Non-pigmented ciliary epithelial cell (primary cell): ENCODE results near the gene TRIM44.

Experiments
- DNase-seq: peaks from one replicate; pipeline ENCODE4 v3.0.0-alpha.2; 2010; ENCODE audit warnings: low read depth

The TRIM44 gene

DNA sequence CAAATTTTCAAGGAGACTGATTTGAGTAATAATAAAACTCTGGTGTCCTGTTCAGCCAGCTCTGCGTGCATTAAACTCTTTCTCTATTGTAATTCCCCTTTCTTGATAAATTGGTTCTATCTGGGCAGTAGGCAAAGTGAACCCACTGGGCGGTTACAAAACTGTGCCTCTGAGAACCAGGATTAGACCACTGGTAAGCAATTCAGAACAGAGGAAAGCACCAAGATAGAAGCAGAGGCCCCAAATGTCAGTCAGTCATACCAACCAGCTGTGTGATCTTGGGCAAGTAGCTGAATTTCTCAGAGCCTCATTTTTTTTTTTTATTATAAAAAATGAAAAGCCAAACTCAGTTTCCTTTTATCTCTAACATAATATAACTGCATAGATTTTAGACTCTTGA is 54.9 kb downstream of the TRIM44 start:
- DNase-seq = no peak

DNA sequence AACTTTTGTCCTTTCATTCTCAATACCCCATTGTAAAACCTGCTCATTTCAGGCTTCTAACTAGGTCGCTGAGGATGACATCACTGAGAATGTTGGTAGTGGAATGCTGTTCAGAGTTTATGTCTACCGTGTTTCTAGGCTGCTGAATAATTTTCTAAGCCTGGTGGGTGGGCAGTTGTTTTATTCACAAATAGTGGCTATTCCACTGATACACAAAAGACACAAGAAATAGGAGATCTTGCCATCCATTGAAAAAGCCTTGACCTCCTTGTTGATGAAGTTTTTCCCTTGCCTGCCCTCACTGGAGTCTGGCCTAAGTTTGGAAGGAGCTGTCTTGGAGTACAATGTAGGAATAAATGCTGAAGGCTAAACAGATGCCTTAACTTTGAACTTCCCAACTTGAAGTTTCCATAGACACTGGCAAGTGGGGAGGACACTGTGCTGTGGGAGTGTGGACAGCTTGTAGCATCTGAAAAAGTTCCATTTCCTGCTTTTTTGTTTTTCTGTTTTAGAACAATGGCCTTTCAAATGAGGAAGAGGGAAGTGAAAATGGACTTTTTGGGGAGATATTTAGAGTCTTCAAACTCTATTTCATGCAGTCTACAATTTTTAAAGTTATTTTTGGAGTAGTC is 59.2 kb downstream of the TRIM44 start:
- DNase-seq = no peak

DNA sequence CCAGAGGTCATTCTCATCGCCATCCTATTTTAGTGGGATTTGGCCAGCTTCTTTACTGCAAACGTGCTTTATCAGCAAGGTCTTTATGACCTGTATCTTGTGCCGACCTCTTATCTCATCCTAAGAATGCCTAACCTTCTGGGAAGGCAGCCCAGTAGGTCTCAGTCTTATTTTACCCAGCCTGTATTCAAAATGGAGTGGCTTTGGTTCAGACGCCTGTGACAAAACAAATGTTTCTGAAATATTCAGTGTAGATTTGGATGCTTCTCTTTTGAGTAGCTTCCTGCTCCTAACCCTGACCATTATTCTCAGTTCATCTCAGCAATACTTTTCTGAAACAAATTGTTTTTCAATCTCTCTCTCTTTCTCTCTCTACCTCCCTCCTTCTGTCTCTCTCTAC is 60.1 kb downstream of the TRIM44 start:
- DNase-seq = no peak

DNA sequence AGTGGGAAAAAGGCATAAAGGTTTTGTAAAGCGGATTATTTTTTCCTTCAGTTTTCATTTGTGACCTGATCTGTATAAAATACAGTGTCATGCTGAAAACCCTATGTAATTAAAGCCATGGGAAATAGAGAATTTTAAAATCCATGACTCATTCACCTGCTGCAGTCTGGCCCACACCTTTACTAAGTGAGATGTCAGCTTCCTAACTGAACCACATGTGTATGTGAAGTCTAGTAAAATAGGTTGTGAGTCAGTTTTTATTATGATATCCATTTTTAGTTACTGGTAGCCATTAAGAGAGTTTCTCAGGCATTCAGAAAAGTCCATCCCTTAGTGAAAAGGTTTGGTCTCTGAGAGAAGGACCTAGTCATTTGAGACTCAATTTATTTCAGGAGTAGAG is 60.9 kb downstream of the TRIM44 start:
- no peak for DNase-seq

DNA sequence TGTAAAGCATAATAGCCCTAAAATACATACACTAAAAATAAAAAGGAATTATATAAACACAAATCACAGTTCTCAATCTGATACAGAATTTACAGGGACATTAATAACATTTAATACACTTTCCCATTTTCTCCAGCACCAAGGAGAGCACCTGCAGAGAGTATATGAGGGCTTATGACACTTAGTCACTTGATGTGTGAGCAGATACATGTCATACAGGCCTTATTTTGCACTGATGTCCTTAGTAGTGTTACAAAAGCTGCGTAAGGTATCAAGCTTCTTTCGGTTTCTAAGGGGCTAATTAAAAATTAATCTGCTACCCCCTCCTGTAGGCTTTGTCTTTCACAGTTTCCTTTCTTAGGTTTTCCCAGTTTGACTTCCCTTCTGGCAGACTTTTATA is 61.3 kb downstream of the TRIM44 start:
- DNase-seq = no peak

DNA sequence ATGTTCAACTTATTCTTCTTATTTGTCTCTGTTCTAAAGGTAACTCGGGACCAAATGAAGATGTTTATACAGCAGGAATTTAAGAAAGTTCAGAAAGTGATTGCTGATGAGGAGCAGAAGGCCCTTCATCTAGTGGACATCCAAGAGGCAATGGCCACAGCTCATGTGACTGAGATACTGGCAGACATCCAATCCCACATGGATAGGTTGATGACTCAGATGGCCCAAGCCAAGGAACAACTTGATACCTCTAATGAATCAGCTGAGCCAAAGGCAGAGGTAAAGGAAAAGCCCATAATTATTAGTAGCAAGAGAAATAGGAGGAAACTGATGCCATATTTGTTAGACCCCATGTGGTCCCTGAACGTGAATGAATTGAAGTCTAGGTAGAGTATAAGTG is 63.3 kb downstream of the TRIM44 start:
- DNase-seq = peak; percentile 70

DNA sequence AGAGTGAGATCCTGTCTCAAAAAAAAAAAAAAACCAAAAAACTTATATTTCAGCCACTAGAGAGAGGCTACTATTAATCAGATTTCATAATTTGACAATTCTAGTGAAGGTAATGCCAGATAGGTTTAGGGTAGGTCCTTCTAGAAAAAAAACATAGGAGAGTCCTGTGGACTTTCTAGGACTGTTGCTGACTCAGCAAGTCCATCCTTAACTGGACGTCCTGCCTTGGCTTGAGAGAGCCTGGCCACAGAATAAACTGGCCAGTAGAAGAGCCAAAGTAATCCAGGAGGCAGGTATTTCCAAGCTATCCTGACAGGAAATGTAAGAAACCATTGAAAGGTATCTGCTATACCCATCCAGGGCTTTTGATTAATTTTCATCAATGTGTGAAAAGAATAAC is 64.6 kb downstream of the TRIM44 start:
- no peak for DNase-seq

DNA sequence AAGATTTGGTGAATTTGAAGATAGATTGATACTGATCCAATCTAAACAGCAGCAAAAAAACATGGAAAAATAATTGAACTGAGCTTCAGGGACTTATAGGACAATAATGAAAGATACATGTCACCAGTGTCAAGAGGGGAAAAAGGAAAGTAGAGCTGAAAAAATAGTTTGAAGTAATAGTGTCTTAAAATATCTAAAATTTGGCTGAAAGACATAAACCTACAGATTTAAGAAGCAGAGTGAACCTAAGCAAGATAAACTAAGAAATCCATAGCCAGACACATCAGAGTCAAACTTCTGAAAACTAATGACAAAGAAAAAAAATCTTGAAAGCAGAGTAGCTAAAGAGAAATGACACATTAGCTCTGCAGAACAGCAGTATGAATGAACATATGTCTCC is 67.7 kb downstream of the TRIM44 start:
- DNase-seq = no peak

DNA sequence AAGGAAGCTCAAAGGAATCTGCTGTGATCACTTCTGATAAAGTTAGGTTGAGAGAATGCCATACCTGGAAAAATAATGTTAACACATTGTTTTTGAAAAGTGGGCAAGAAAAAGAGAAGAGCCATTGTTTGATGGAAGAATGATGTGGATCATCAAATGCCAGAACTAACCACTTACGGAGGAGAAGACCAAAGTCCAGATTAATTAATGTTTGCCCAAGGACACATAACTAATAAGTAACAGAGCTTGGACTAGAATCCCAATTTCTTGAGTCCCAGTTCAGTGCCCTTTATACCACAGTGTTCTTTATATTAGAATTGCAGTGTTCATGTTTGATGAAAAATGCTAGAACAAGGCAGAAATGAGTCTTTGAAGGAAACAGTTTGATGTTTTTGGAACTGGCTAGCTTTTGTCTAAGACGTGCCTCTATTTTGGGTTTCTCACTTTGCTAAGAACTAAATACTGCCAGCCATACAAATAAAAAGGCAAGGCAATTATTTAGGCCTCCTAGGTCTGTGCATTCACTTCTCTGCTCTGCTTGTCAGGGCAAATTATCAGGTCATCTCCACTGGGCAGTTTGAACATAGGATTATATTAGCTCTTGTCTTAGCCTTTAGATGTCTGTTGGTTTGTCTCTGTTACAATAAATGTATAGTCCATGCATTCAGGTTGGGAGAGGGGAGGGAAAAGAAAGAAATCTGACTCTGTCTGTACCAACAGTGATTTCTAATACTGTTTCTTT is 72.3 kb downstream of the TRIM44 start:
- DNase-seq = no peak

DNA sequence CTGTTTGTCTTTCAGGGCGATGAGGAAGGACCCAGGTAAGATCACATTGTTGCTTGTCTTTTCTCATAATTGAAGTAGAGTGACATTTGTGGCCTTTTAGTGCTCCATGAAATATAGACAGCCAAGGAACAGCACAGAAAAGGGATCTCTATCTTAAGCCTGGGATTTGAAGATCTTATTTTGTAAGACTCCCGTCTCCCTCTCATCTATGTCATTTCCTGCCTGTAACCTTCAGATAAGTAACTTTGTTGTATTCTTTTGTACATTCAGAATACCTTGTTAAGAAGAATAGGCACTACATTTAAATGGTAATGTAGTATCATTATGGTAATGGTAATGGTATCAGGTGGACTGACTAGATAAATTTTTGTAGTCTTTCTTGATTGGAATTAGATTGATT is 72.8 kb downstream of the TRIM44 start:
- DNase-seq = no peak

DNA sequence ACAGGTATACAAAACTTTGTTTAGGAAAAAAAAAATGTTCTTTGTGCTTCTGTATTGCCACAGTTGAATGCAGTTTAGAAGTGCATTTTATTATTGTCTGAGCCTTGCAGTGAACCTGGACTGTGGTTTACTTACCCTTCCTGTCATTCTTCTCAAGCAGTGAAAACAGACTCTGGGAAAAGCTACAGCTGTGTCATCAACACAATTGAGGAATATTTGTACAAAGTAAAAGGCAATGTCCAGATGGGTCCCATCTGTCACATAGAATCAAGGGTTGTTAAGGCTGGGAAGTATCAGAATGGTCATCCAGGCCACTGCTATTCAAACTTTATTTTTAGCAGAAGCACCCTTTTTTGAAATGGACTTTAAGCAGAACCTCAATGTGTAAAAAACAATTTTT is 73.3 kb downstream of the TRIM44 start:
- DNase-seq = no peak

DNA sequence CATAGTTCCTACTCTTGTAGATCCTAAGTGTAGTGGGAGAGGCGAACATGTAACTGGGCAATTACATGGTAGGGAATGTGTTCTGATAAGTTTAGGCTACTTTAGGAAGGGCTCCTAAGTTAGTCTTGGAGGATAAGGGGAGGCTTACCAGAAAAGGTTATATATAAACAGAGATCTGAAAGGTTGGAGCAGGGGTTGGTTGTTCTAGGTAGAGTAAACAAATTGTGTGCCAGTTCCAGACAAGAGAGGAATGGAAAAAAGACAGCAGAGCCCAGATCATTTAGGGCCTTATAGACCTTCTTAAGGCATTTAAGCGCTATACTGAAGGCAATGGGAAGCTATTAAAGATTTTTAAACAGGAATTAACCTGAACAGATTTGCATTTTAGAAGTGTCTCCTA is 74.4 kb downstream of the TRIM44 start:
- DNase-seq = no peak

DNA sequence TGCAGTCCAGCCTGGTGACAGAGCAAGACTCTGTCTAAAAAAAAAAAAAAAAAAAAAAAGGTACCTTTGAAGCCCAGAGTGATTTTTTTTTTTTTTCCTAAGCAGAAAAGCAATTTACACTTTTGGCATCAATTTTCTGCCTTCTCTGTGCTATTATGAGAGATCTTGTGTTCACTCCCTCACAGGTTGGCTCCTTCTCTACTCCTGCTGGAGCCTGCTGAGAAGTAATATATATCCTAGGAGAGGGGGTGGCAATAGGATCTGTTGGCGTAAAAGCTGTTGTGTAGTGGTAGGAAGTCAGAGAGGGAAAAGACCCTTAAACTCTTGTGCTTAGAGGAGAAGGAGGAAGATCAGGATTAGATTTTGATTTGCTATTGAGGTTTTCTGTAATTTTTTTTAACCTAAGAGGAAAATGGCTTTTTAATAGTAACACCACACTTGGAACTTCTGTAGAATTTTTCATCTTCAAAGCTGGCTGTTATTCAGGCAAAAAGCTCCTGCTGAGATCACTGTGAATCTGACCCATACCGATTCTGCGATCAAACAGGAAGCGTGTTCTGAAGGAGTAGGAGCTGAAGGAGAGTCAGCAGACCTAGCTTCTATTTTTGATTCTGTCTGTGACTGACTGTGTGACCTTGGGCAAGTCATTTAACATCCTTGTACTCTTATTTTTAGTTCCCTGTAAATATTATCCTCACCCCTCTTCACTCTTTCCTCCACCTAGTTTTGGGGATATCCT is 77.7 kb downstream of the TRIM44 start:
- no peak for DNase-seq

DNA sequence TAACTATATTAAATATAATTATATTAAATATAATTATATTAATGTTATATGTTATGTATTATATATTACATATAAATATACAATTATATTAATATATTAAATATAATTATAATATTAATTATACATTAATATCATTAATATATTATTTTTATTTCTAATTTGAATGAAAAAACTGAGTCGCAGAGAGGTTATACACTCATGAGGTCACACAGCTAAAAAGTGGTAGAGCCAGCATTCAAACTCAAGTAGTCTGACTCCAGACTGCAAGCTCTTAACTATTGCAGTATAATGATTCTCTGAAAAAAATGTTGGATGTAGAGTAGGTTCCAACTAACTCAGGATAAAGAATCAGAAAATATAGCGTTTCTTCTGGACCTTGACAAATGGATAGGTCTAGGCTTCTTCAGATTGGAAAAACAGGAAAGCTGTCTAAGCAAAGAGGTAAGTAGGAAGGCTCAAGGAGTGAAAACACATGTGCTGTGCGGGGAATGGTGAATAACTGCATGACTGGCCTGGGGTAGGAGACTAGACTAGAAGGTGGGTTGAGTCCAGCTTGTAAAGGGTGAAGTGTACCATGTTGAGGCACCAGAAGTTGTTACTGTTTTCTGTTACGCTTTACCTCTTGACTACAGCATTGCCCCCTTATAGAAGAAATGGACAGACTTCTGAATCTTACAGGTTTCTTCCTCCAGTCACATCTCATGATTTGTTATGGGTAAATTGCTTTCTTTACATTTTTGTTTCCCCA is 80.3 kb downstream of the TRIM44 start:
- DNase-seq = no peak

DNA sequence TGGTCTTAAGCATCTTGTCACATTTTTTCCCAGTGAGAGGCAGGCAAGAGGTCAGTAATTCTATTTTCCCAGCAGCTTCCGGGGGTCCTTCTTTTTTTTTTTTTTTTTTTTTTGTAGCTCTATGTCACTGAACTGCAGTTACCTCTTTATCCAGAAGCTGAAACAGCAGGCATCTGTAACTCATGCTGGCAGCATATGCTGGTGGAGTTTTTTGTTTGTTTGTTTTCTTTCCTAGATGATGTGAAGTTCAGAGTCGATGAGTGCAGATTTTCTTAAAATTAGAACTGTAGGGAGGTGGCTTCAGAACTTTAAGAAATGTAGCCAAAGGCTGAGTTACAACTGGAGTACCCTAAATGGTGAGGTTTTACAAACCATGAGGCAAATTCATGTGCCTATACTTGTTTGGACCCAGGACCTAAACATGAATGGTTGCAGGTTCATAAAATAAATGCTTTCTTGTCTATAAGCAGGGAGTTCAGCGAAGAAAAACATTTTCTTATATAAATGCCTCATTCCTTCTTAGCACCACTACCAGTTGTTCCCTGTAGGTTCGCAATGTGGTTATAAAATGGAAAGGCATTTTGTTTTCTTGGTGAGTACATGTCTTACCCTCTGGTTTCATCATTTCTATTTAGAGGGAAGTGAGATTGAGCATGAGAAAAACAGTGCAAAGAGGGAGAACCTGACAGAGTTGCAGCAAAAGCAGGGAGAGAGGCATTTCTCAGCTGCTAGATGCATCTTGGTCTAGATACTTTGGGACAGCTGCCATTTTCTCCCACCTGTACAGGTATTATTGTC is 84.0 kb downstream of the TRIM44 start:
- no peak for DNase-seq

DNA sequence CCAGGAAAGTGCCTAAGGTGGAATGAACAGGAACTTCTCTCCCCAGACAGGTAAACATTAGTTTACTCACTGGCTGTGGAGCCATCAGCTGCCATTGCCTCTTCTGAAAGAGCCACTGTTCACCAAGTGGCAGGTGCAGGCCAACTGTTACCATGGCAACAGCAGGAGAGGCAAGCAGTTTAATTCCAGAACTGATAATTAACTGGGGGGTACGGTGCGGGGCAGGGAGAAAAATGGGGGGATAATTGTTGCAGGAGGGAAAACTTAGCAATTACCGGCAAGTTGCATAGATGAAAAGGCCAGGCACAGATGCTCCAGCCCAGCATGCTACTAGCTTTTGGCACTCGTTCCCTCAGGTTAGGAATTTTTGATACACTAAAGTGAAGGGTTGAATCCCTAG is 85.1 kb downstream of the TRIM44 start:
- DNase-seq = no peak

DNA sequence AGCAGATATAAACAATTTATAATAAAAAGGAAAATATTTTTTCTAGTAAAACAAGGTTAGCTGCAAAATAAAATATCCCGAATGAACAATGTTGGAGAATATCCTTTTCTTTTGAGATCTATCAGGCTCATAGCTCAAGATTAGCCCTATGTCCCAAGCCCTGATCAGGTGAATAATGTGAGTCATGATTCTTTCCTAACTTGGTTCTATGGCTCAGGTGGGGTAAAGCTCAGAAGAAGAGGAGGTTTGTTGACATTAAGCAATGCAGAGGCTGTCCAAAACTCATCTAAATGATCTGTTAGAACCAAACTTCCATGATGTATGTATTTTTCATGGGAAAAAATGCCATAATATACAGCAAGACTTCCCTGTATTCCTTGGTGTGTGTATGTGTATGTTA is 86.1 kb downstream of the TRIM44 start:
- DNase-seq = no peak

DNA sequence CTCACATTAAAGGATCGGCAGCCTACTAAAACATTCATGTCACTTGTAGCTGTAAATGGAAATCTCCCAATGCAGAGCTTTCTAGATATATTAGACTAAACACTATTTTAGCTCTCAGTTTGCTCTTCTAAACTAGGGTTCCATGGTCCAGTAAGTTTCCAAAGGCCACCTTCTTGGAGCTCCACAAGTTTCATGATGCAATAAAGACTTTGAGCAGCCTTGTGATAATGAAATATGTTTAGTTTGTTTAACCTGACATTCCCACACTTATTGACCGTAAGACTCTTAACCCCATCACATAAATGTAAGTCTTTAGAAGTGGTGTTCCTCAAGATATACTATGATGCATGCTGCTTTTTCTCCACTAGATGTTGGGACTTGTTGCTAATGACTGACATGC is 87.7 kb downstream of the TRIM44 start:
- no peak for DNase-seq

DNA sequence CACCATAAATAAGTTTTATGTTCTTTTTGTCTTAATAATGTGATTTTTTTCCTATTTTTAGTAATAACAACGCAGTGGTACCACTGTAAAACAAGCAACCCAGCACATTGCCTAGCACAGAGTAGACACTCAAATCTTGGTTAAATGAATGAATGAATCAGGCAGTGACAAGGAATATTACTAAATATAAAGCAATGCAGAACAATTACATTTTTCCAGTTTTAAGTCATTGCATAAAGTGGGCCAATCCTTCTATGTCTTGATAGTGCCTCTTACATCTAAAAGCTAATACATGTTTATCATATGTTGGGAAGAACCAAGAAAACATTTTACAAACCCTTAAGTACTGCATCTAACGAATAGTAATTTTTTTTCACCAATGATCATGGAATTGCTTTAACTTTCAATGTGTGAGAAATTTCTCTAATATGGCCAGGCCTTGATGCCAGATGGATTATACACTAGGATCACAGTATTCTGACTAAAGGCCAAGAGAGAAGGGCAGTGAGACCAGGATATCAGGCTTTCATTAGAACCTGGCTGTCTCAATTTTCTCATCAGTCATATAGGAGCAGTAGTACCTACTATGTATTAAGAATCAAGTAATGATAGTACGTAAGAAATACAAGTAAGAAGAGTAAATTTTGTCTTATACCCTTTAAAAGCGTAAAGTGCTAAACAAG is 88.5 kb downstream of the TRIM44 start:
- no peak for DNase-seq

DNA sequence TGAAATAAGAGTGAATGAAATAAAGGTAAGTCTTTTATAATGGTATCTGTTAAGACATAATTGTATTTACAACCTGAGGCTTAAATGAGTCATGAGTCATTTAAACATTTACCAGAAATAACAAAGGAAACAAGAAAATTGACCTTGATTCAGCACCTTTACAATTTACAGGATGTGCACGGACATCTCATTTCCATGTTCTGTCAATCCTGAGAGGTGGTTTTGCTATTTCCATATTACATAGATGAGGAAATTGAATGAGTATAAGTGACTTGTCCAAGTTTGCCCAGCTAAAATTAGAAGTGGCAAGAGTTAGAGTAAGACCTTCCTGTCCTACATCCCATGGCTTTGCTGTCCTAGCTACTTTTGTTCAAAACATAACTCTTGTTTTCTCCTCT is 89.1 kb downstream of the TRIM44 start:
- DNase-seq = no peak

DNA sequence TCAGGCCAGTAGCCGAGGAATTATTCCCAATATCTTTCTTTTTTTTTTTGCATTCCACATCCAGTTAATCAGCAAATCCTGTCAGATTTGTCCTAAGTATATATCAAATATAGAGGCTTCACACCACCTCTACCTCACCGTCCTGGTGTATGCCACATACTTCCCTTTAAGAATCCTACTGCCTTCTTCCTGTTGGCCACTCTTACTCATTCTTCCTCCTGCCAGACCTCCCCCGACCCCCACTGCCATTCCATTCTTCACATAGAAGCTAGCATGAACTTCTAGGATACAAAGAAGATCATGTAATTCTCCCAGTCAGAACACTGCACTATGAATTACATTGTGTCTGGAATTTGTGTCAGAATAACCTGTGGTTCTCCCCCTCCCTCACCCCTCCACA is 89.5 kb downstream of the TRIM44 start:
- no peak for DNase-seq
